HG03135 (cell line): ENCODE results near the gene ZNF263.

ENCODE experiments used
- ATAC-seq: cut with Tn5 transposase; IDR thresholded peaks from one replicate; pipeline ENCODE4 v1.9.1; 2021; ENCODE audit warnings: mild to moderate bottlenecking, moderate library complexity; ENCODE audit not compliant: unreplicated experiment

Gene ZNF263

GRCh38 chr16:3317315-3317999 lies 34.2 kb downstream of the ZNF263 start:
- ATAC-seq: no peak

- ATAC-seq: no peak
These were observed 38.5 kb downstream of the ZNF263 start for GRCh38 chr16:3321816-3322215.

DNA sequence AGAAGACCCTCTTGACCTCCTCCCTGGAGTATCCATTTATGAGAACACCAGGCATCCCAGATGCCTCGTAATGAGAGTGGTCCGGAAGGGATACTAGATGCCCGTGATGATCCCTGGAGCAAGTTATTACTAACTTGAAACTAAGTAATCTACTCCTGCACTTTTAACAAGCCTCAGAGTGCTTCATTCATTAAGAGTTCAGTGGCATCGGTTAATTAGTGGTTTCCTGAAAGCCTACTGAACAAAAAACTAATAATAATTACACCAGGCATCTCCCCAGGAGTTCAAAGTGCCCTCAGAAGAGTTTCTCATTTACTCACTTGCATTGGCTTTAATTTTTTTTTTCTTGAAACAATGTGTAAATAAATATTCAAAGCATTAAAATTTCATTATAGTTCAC lies 44.2 kb downstream of the ZNF263 start:
- ATAC-seq: no peak

DNA sequence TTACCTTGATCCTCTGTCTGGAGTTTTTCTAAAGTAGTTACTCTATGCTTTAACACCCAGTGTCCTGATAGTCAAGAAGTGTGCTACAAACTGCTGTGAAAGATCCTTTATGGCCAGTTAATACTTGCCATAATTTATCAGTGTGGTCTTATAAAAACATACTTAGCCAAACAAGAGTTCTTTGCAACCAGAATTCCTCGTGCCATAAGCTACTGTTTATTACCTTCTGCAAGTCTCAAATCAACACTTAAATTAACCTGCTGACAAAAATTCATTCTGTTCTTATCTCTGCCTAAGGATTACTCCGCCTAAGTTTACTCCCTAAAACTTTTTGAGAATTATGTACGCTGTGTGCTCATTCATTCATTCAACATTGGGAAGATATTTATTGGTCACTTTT lies 44.8 kb downstream of the ZNF263 start:
- ATAC-seq: no peak

DNA sequence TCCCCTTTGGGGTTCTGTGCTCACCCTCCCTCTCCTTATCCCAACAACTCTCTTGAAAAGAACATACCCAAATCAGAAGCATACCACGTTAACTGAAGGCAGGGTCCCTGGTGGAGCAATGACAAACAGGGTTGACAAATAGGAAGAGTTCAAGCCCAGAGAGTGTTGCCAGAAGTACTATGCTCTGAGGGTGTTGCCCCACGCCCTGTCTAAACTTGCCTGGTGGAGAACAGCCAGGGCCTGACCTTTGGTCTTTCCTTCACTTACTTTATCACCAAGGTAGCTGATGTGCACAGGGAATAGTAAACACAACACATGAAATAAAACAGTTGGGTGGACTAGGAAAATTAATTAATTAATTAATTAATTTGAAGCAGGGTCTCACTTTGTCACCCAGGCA lies 45.4 kb downstream of the ZNF263 start:
- no peak for ATAC-seq
